ENCODE measurements around the gene MRPL1.

GRCh38 chr4:77818602-77819403 lies 43.8 kb upstream of the MRPL1 start, which contains the start of gene CNOT6L:
- no peak for TF ChIP-seq CTCF (conservative IDR thresholded peaks at IDR 0.05; ENCODE audit: low read length)
- no peak for TF ChIP-seq EZH2phosphoT487 (IDR thresholded peaks at IDR 0.05; ENCODE audit: borderline replicate concordance, low read depth, low read length)
